Measurements from ENCODE around the gene ARID1B.

DNA sequence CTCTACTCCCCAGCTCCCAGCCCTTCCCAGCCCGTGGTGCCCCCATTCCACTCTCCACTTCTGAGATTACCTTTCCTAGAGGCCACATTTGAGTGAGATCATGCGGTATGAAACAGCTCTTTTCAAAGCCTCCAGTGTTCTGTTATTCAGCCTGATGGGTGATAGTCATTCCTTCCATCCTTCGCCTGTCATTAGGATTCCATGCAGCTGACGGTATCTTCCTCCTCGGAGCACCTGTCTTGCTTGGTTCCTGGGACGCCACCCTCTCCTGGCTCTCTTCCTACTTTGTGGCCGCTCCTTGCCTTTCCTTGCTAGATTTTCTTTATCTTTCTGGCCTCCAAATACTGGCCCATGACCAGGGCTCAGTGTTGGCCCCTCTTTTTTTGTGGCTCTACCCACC is 137.0 kb downstream of the ARID1B start:
- TF ChIP-seq CTCF (IDR thresholded peaks at IDR 0.05) (no peak), POLR2A (IDR thresholded peaks at IDR 0.05) (no peak)
